ENCODE data around the gene TMEM204. TPM values are rescaled to one million over a fixed set of nuclear protein-coding genes. Genes with fewer than 3 reads are reported as not detected.

TMEM204 gene
- total and polyA plus RNA-seq, 10 of the 15 experiments (the other 5 are each of a cell fraction or from before 2014, with no cell fraction given): 0.05 to 0.30 (median 0.18) TPM; not detected in 7

DNA sequence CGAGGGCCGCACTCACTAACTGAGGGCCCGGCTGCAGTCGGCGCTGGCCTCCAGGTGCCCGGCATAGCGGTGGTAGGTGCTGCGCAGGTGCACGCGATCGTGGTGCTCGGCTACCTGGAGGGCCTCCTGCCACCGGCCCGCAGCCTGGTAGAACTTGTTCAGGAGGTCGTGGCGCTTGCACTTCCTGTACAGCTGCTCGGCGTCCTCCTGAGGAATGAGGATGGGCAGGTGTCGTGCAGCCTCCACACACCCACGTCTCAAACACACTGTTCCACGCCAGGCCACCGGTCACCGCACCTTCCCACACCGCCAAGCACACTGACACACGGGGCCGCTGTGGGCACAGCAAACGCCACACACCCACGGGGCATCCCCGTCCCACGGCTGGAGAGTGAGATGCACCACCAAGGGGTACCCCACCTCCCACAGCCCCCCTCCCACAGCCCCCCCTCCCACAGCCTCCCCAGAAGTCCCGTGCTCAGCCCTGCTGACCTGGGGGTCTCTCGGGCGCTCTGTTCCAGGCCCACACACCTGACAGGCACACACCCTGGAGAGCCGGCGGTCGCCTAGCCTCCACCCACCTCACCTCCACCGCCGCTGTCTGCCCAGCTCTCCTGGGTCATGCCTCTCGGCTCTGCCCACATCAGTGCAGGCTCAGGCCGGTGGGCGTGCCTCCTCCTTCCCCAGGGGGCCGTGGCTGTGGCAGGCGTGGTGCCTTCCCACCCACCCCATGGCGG, 7.4 kb upstream of the TMEM204 start:
- H3K4me3 ChIP-seq: no peak overlapping the region
- FAIRE-seq (no peak), ATAC-seq (no peak), DNase-seq (ENCODE audit: low read depth, low spot score) (no peak)
- no peaks in the 10 kb centered on the region for H3K4me1 ChIP-seq (ENCODE audit: control insufficient read depth, insufficient read depth, low read length)
- no peak overlapping the region for H2AFZ ChIP-seq (ENCODE audit: control insufficient read depth, low read depth, low read length)
- 45% methylated on average over 32 of the region's 44 CpGs for WGBS (ENCODE audit: insufficient coverage, insufficient replicate concordance, low lambda C conversion rate, missing lambda C conversion rate)
- ChIA-PET CTCF (no interaction called here), SMC1A (ENCODE audit: uncharacterized antibody, unreplicated experiment) (no interaction called here), RAD21 (ENCODE audit: unreplicated experiment) (no interaction called here), POLR2A (no interaction called here)
- H3K9ac ChIP-seq (ENCODE audit: control insufficient read depth, insufficient read depth, low read length): no peak overlapping the region
- H3K9me3 ChIP-seq (replicated peaks; ENCODE audit: control insufficient read depth, insufficient read depth, low read length): no peaks in the 10 kb centered on the region
- in situ Hi-C loops (cut with MboI): no loop called here
- H3K27ac ChIP-seq (ENCODE audit: control insufficient read depth, insufficient read depth): no peak overlapping the region
- no peak overlapping the region for H3K4me2 ChIP-seq (ENCODE audit: control insufficient read depth, insufficient read depth)
- H3K36me3 ChIP-seq (ENCODE audit: control insufficient read depth in 2 of 2, insufficient read depth in 2 of 2, low read length in 1 of 2): no peaks in the 10 kb centered on the region
- no TSS peak for BruUV-seq (replicated peaks)
- H4K20me1 ChIP-seq (ENCODE audit: control insufficient read depth, insufficient read depth): no peaks in the 10 kb centered on the region
- no peak for TF ChIP-seq ATF7 (IDR thresholded peaks at IDR 0.05; ENCODE audit: low read depth)
- no peak for TF ChIP-seq SMAD1 (IDR thresholded peaks at IDR 0.05; ENCODE audit: low read depth, partially characterized antibody)
- TF ChIP-seq ELK1 (IDR thresholded peaks at IDR 0.05; ENCODE audit: low read depth, low read length): no peak
- no peak for TF ChIP-seq YBX1 (IDR thresholded peaks at IDR 0.05)
- no peak for TF ChIP-seq ESRRA (IDR thresholded peaks at IDR 0.05; ENCODE audit: low read length)
- TF ChIP-seq HDGF (IDR thresholded peaks at IDR 0.05): no peak
- TF ChIP-seq MEF2A (IDR thresholded peaks at IDR 0.05; ENCODE audit: insufficient read depth, low read depth, low read length): no peak
- no peak for TF ChIP-seq ZNF274 (IDR thresholded peaks at IDR 0.05; ENCODE audit: insufficient read depth, insufficient read length)
- TF ChIP-seq KLF5 (IDR thresholded peaks at IDR 0.05; ENCODE audit: partially characterized antibody): no peak
- TF ChIP-seq NR2C1 (IDR thresholded peaks at IDR 0.05): no peak
- no peak for TF ChIP-seq ZNF217 (IDR thresholded peaks at IDR 0.05)
- TF ChIP-seq RELB (IDR thresholded peaks at IDR 0.05; ENCODE audit: low read depth): no peak
- TF ChIP-seq TCF7 (IDR thresholded peaks at IDR 0.05; ENCODE audit: borderline replicate concordance): no peak
- TF ChIP-seq TAF1 (IDR thresholded peaks at IDR 0.05; ENCODE audit: borderline replicate concordance, low read depth, low read length): no peak
- no peak for TF ChIP-seq SUZ12 (IDR thresholded peaks at IDR 0.05; ENCODE audit: unreplicated experiment)
- no peak for TF ChIP-seq NFXL1 (IDR thresholded peaks at IDR 0.05; ENCODE audit: borderline replicate concordance)
- no peak for TF ChIP-seq EZH2 (IDR thresholded peaks at IDR 0.05; ENCODE audit: borderline replicate concordance, control insufficient read depth, low read depth, low read length)
- no peak for TF ChIP-seq JUNB (IDR thresholded peaks at IDR 0.05)
- no peaks in the 10 kb centered on the region for H3K27me3 ChIP-seq (replicated peaks in 1 of 2; ENCODE audit: control insufficient read depth in 2 of 2, insufficient read depth in 2 of 2, low read length in 1 of 2)
- H3K79me2 ChIP-seq (ENCODE audit: control insufficient read depth, insufficient read depth, low read length): no peaks in the 10 kb centered on the region
- intact Hi-C loops (cut with micrococcal nuclease; ENCODE audit: unreplicated experiment): no loop called here
